ENCODE data around the gene TESK1.

DNA sequence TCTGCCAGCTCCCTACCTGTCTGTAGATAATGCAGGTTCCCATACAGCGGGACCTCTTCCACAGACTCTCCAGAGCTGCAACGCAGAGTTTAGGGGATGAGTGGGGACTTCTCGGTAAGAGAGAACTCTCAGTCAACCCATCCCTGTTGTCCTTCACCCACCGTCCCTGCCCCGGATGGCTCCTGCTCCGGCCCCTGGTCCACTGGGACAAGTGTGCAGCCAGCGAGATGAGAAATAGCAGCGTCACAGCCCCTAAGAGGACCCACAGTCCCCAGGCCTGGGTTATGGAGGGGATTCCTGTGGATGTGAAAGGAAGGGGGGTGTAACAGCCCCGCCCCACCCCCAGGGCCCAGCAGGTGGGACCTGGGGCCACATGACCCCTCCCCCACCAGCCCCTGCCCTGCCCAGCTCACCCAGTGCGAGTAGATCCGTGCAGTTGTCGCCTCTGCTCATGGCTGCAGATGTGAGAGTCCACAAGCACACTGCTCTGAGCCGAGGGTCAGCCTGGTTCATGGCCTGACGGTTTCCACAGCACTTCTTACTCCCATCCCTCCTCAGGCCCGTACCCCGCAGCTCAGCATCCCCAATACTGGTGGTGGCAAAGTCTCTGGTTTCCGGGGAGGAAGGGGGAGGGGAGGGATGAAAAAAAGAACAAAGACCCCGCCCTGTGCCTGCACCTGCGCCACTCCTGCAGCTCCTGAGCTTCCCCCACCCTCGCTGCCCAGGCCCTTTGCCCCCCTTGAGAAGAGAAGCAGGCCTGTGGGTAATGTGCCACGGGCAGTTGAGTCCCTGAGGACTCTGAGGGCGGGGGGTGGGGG, 45.5 kb downstream of the TESK1 start, which contains the start of gene SIT1:
- TF ChIP-seq, protein P1, sequence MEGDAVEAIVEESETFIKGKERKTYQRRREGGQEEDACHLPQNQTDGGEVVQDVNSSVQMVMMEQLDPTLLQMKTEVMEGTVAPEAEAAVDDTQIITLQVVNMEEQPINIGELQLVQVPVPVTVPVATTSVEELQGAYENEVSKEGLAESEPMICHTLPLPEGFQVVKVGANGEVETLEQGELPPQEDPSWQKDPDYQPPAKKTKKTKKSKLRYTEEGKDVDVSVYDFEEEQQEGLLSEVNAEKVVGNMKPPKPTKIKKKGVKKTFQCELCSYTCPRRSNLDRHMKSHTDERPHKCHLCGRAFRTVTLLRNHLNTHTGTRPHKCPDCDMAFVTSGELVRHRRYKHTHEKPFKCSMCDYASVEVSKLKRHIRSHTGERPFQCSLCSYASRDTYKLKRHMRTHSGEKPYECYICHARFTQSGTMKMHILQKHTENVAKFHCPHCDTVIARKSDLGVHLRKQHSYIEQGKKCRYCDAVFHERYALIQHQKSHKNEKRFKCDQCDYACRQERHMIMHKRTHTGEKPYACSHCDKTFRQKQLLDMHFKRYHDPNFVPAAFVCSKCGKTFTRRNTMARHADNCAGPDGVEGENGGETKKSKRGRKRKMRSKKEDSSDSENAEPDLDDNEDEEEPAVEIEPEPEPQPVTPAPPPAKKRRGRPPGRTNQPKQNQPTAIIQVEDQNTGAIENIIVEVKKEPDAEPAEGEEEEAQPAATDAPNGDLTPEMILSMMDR (conservative IDR thresholded peaks at IDR 0.05), result no peak
- TF ChIP-seq EZH2 (IDR thresholded peaks at IDR 0.05; ENCODE audit: low read depth), result no peak

All from PC-9 (cell line).